ENCODE measurements around the gene DLX2.

- no peak for TF ChIP-seq CTCF (conservative IDR thresholded peaks at IDR 0.05 in 1 of 2, IDR thresholded peaks at IDR 0.05 in 1 of 2; ENCODE audit: extremely low read depth in 1 of 2, insufficient read depth in 1 of 2, low read depth in 1 of 2, low read length in 2 of 2)
- TF ChIP-seq EZH2 (IDR thresholded peaks at IDR 0.05; ENCODE audit: borderline replicate concordance, low read length): no peak
Measured at GRCh38 chr2:172096626-172097547, 5.8 kb downstream of the DLX2 start.

Data from mammary epithelial cell (primary cell).